HUDEP-2 (cell line): Measurements from ENCODE around the gene CRY1.
"Not testable (repeated sequence)": the region's sequence is repeated elsewhere in the genome, so short reads cannot be mapped to it uniquely, and the experiment has no call there.

Experiments used
- DNase-seq, 76 experiments: peaks; one replicate each; lab custom pipeline; 2025; ENCODE audit not compliant: unreplicated experiment in 76 of 76; lab: John Stamatoyannopoulos, UW

The CRY1 gene

GRCh38 chr12:107012736-107013425 lies 80.5 kb downstream of the CRY1 start:
- no peak for DNase-seq

- DNase-seq = no peak
Observed at GRCh38 chr12:107011519-107011918, 81.8 kb downstream of the CRY1 start.

- DNase-seq = no peak
Observed at GRCh38 chr12:107007411-107007810, 85.9 kb downstream of the CRY1 start.

GRCh38 chr12:107002665-107003064 lies 90.7 kb downstream of the CRY1 start:
- not testable (repeated sequence) for DNase-seq

- no peak for DNase-seq
Observed at GRCh38 chr12:106999446-106999845, 93.9 kb downstream of the CRY1 start.

- no peak for DNase-seq
Observed at GRCh38 chr12:106997916-106998315, 95.4 kb downstream of the CRY1 start.

- DNase-seq = not testable (repeated sequence)
Observed at GRCh38 chr12:106996102-106996501, 97.2 kb downstream of the CRY1 start.

GRCh38 chr12:106994579-106995220 lies 98.6 kb downstream of the CRY1 start:
- peak in 3 of 76 experiments; percentile 16 to 27 (median 18) for DNase-seq

GRCh38 chr12:106987846-106988245 lies 105.5 kb downstream of the CRY1 start:
- no peak for DNase-seq

GRCh38 chr12:106986625-106987389 lies 106.5 kb downstream of the CRY1 start, which contains the start of gene MTERF2:
TSS of gene MTERF2 (minus strand) at chr12:106987146. CDS start at chr12:106978714, 8,432 bp downstream.
- DNase-seq = peak in 74 of 76 experiments; percentile 29 to 91 (median 83)

GRCh38 chr12:106986135-106986534 lies 107.2 kb downstream of the CRY1 start:
- DNase-seq = no peak

GRCh38 chr12:106985479-106985878 lies 107.9 kb downstream of the CRY1 start:
- peak in 1 of 76 experiments; percentile 22 for DNase-seq

- DNase-seq = peak in 70 of 76 experiments; percentile 11 to 86 (median 48)
Observed at GRCh38 chr12:106984588-106985137, 108.7 kb downstream of the CRY1 start.

GRCh38 chr12:106982229-106982628 lies 111.1 kb downstream of the CRY1 start:
- DNase-seq = no peak

GRCh38 chr12:106981788-106982187 lies 111.6 kb downstream of the CRY1 start:
- DNase-seq = no peak

GRCh38 chr12:106980944-106981343 lies 112.4 kb downstream of the CRY1 start:
- DNase-seq = peak in 3 of 76 experiments; percentile 4 to 20 (median 12)

- DNase-seq = peak in 8 of 76 experiments; percentile 2 to 32 (median 12)
Observed at GRCh38 chr12:106978035-106978800, 115.1 kb downstream of the CRY1 start.

GRCh38 chr12:106976668-106977067 lies 116.7 kb downstream of the CRY1 start:
- DNase-seq = no peak

GRCh38 chr12:106975993-106976658 lies 117.2 kb downstream of the CRY1 start:
- peak in 7 of 76 experiments; percentile 7 to 31 (median 14) for DNase-seq

GRCh38 chr12:106975098-106975497 lies 118.3 kb downstream of the CRY1 start:
- no peak for DNase-seq
